ENCODE results near the gene WNT7A. TPM values are rescaled to one million over a fixed set of nuclear protein-coding genes. Genes with fewer than 3 reads are reported as not detected.
"Not testable (repeated sequence)": the region's sequence is repeated elsewhere in the genome, so short reads cannot be mapped to it uniquely, and the experiment has no call there.

WNT7A gene
- total and polyA plus RNA-seq, 2 donors (not counting 3 experiments of a cell fraction or from before 2014, with no cell fraction given): not detected

GRCh38 chr3:13857702-13858380, 22.0 kb downstream of the WNT7A start:
- Histone ChIP-seq H3K27me3 (ENCODE audit: control insufficient read depth in 2 of 2, insufficient read depth in 2 of 2, low read length in 2 of 2) (no peaks in the 10 kb centered on the region), H4K20me1 (replicated peaks; ENCODE audit: control insufficient read depth, extremely low read depth, insufficient read depth, low read length) (no peaks in the 10 kb centered on the region), H3K9me3 (replicated peaks; ENCODE audit: control insufficient read depth, insufficient read depth, low read length) (no peaks in the 10 kb centered on the region), H3K79me2 (ENCODE audit: control insufficient read depth, insufficient read depth, low read length) (no peaks in the 10 kb centered on the region), H3K4me1 (ENCODE audit: control insufficient read depth, extremely low read depth, insufficient read depth, low read length) (no peaks in the 10 kb centered on the region), H3K9me1 (replicated peaks; ENCODE audit: control insufficient read depth, extremely low read depth, insufficient read depth, low read length) (no peaks in the 10 kb centered on the region), H3K27ac (ENCODE audit: insufficient read depth, low read depth, low read length) (no peak overlapping the region), H3K4me2 (ENCODE audit: insufficient read depth, low read length) (no peak overlapping the region), H2AFZ (ENCODE audit: low read depth, low read length) (no peak overlapping the region), H3K36me3 (ENCODE audit: control insufficient read depth in 2 of 2, extremely low read depth in 1 of 2, insufficient read depth in 2 of 2, low read length in 2 of 2) (no peaks in the 10 kb centered on the region), H3K4me3 (replicated peaks in 1 of 3; ENCODE audit: insufficient read depth in 1 of 3, low read depth in 1 of 3, low read length in 3 of 3) (no peak overlapping the region), H3K9ac (replicated peaks; ENCODE audit: extremely low read depth, insufficient read depth, low read length) (no peak overlapping the region)
- ChIA-PET CTCF (no interaction called here), POLR2A (no interaction called here)
- intact Hi-C loops (cut with micrococcal nuclease): no loop called here
- dilution Hi-C loops (cut with MboI; ENCODE audit: extremely low pct_ligation_motif_present, low sequenced_read_pairs): no loop called here
- no peak for TF ChIP-seq EZH2 (IDR thresholded peaks at IDR 0.05; ENCODE audit: borderline replicate concordance, low read depth, low read length, severe bottlenecking)
- TF ChIP-seq GATA2 (IDR thresholded peaks at IDR 0.05; ENCODE audit: insufficient read depth, insufficient read length, low read depth, low read length): no peak
- TF ChIP-seq POLR2AphosphoS5 (IDR thresholded peaks at IDR 0.05; ENCODE audit: insufficient read depth, low read depth, low read length): no peak
- no peak for TF ChIP-seq MAX (IDR thresholded peaks at IDR 0.05; ENCODE audit: insufficient read depth, insufficient read length)
- TF ChIP-seq CTCF (IDR thresholded peaks at IDR 0.05; ENCODE audit: extremely low read depth in 1 of 2, insufficient read depth in 1 of 2, low read depth in 1 of 2, low read length in 2 of 2): no peak
- TF ChIP-seq POLR2A (IDR thresholded peaks at IDR 0.05; ENCODE audit: low read depth, low read length): no peak
- no peak for TF ChIP-seq JUN (IDR thresholded peaks at IDR 0.05; ENCODE audit: borderline replicate concordance, insufficient read depth, insufficient read length, low read depth)
- TF ChIP-seq MYC (IDR thresholded peaks at IDR 0.05; ENCODE audit: low read depth, low read length): no peak
- no peak for TF ChIP-seq FOS (IDR thresholded peaks at IDR 0.05; ENCODE audit: borderline replicate concordance, insufficient read depth, low read length)
- no peak for DNase-seq (ENCODE audit: low read depth, low spot score)
- no TSS peak for BruUV-seq (replicated peaks)
- no peak for FAIRE-seq

- BruUV-seq (replicated peaks); H3K4me2 ChIP-seq (ENCODE audit: insufficient read depth, low read length); intact Hi-C loops (cut with micrococcal nuclease); H4K20me1 ChIP-seq (replicated peaks; ENCODE audit: control insufficient read depth, extremely low read depth, insufficient read depth, low read length); FAIRE-seq; H3K4me1 ChIP-seq (ENCODE audit: control insufficient read depth, extremely low read depth, insufficient read depth, low read length); DNase-seq (ENCODE audit: low read depth, low spot score); POLR2A ChIA-PET; dilution Hi-C loops (cut with MboI; ENCODE audit: extremely low pct_ligation_motif_present, low sequenced_read_pairs); H3K27me3 ChIP-seq (ENCODE audit: control insufficient read depth in 2 of 2, insufficient read depth in 2 of 2, low read length in 2 of 2); H3K9me3 ChIP-seq (replicated peaks; ENCODE audit: control insufficient read depth, insufficient read depth, low read length); H3K9ac ChIP-seq (replicated peaks; ENCODE audit: extremely low read depth, insufficient read depth, low read length); H3K27ac ChIP-seq (ENCODE audit: insufficient read depth, low read depth, low read length); H3K4me3 ChIP-seq (replicated peaks in 1 of 3; ENCODE audit: insufficient read depth in 1 of 3, low read depth in 1 of 3, low read length in 3 of 3); H3K79me2 ChIP-seq (ENCODE audit: control insufficient read depth, insufficient read depth, low read length); H3K9me1 ChIP-seq (replicated peaks; ENCODE audit: control insufficient read depth, extremely low read depth, insufficient read depth, low read length); H2AFZ ChIP-seq (ENCODE audit: low read depth, low read length); H3K36me3 ChIP-seq (ENCODE audit: control insufficient read depth in 2 of 2, extremely low read depth in 1 of 2, insufficient read depth in 2 of 2, low read length in 2 of 2): not testable (repeated sequence)
- CTCF ChIA-PET: interaction anchor here (0.7 kb wide), 1 partner anchor 765 kb away, joined by 3 read pairs; no protein-coding TSS in a partner anchor
Observed at GRCh38 chr3:13856628-13857027, 23.2 kb downstream of the WNT7A start.
